PFSK-1 (cell line): ENCODE measurements around the gene RALGDS.

Source experiments
- FOXP2 ChIP-seq: optimal IDR thresholded peaks from 2 replicates; pipeline ENCODE3; 2011; ENCODE audit warnings: borderline replicate concordance, control low read depth, inconsistent platforms; ENCODE audit not compliant: insufficient read depth; ENCODE audit errors: extremely low read length, extremely low read depth
- POLR2AphosphoS5 ChIP-seq: IDR thresholded peaks from 2 replicates; pipeline ENCODE4 v1.6.1; 2012; ENCODE audit warnings: low read depth, mild to moderate bottlenecking, control low read depth, low read length, moderate library complexity
- REST ChIP-seq, 2 experiments: IDR thresholded peaks; 2 replicates each; pipeline versions ENCODE4 v1.6.1 to v1.8.0; 2011 to 2012; ENCODE audit warnings: low read depth in 2 of 2, low read length in 2 of 2, control low read depth in 1 of 2, inconsistent platforms in 1 of 2, mild to moderate bottlenecking in 1 of 2, moderate library complexity in 1 of 2; ENCODE audit not compliant: insufficient read depth in 1 of 2
- SIN3A ChIP-seq: IDR thresholded peaks from 2 replicates; pipeline ENCODE4 v1.6.1; 2012; ENCODE audit warnings: mild to moderate bottlenecking, low read length, moderate library complexity, borderline replicate concordance; ENCODE audit not compliant: insufficient read depth
- TAF1 ChIP-seq: IDR thresholded peaks from 2 replicates; pipeline ENCODE4 v1.6.1; 2012; ENCODE audit warnings: low read length, control low read depth, borderline replicate concordance; ENCODE audit not compliant: insufficient read depth

Gene RALGDS

GRCh38 chr9:133058550-133059320, 62.3 kb downstream of the RALGDS start:
- no peak for TF ChIP-seq TAF1
- no peak for TF ChIP-seq FOXP2

- TF ChIP-seq REST (IDR thresholded peaks at IDR 0.05; ENCODE audit: insufficient read depth in 1 of 2, low read depth in 2 of 2, low read length in 2 of 2) = no peak
- no peak for TF ChIP-seq POLR2AphosphoS5
- TF ChIP-seq SIN3A = no peak
- TF ChIP-seq FOXP2 = no peak
- no peak for TF ChIP-seq TAF1
These were observed 63.0 kb downstream of the RALGDS start for GRCh38 chr9:133058071-133058470.

- TF ChIP-seq POLR2AphosphoS5 (no peak), TAF1 (no peak), SIN3A (no peak), FOXP2 (no peak), REST (IDR thresholded peaks at IDR 0.05; ENCODE audit: insufficient read depth in 1 of 2, low read depth in 2 of 2, low read length in 2 of 2) (no peak)
These were observed 63.5 kb downstream of the RALGDS start for GRCh38 chr9:133057553-133057952.

GRCh38 chr9:133057006-133057405, 64.0 kb downstream of the RALGDS start:
- TF ChIP-seq FOXP2 (no peak), SIN3A (no peak), TAF1 (no peak), POLR2AphosphoS5 (no peak), REST (IDR thresholded peaks at IDR 0.05; ENCODE audit: insufficient read depth in 1 of 2, low read depth in 2 of 2, low read length in 2 of 2) (no peak)

DNA sequence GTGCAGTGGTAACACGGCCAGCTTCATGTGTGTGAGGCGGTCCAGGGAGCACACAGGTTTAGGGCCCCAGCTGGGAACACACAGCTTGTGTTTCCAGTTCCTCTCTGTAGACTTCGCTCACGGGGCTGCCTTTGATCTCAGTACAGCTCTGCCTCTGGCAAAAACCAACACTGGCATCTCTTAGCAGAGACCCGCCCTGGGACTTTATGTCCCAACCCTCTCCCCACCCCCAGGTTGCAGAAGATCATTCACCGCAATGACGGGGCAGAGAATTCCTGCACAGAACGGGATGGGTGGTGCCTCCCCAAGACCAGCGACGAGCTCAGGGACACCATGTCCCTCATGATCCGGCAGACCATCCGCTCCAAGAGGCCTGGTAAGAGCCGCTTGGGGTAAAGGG, 64.5 kb downstream of the RALGDS start:
- no peak for TF ChIP-seq POLR2AphosphoS5

DNA sequence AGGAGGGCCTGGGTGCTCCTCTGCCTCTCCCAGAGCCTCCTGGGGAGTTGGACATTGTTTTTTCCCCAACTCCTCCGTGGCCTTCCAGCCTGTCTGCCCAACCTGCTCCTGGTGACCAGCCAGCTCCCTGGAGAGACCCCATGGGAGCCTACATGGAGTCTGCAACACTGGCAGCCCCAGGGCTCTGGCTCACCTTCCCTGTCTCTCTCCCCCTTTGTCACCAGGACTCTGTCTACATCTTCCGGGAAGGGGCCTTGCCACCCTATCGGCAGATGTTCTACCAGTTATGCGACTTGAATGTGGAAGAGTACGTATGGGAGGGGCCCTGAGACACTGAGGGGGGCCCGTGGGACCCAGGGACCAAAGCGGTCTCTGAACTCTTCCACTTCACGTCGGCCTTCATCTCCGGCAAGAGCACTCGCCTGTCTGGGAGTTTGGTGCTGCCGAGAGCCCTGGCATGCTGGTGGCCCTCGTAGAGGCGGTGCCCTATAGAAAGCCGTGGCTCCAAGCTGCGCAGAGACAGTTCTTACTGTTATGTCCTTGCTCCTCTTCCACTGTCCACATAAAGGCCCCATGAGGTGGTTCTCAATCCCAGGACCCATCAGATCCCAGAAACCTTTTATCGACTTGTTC, 65.1 kb downstream of the RALGDS start:
- TF ChIP-seq SIN3A = no peak

DNA sequence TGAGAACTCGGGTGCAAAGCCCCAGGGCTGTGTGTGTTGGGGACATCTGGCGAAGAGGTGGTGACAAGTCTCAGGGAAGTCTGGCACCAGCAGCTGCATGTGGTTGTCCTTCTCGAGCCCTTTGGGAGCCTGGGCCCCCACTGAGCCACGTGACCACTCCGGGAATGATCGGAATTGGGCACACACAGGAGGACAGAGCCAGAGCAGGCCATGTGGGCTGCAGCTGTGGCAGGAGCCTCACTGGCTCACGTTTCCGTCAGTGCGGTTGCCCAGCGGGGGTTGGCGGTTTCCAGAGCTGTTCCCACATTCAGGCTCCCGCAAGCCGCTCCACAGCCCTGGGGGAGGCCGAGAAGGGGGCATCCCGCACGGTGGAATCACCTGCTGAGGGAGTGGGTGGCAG, 66.1 kb downstream of the RALGDS start:
- TF ChIP-seq FOXP2 (no peak), TAF1 (no peak), REST (IDR thresholded peaks at IDR 0.05; ENCODE audit: insufficient read depth in 1 of 2, low read depth in 2 of 2, low read length in 2 of 2) (no peak), POLR2AphosphoS5 (no peak), SIN3A (no peak)
